Gastroesophageal sphincter (tissue), 4 donors: ENCODE measurements around the gene SLC39A1. TPM values are rescaled to one million over a fixed set of nuclear protein-coding genes. Genes with fewer than 3 reads are reported as not detected.

Experiments used
- ATAC-seq: fragments of 150-250 bp; one replicate; pipeline ENCODE4 v1.9.1; 2016; ENCODE audit warnings: mild to moderate bottlenecking, moderate library complexity
- H3K27ac ChIP-seq, 4 donors: fragments of 200-600 bp; sonication (generic) in 3 of 4; 1 replicate in 3 of 4; 2 replicates in 1 of 4; pipeline ENCODE4 v1.5.1; 2016 to 2019
- H3K27me3 ChIP-seq: fragments of 200-600 bp; sonication (generic); one replicate; pipeline ENCODE4 v1.5.1; 2019
- H3K36me3 ChIP-seq, 2 donors: fragments of 200-600 bp; sonication (generic); one replicate each; pipeline ENCODE4 v1.5.1; 2019; ENCODE audit warnings: control low read depth in 1 of 2
- H3K4me1 ChIP-seq, 3 donors: fragments of 200-600 bp; sonication (generic); 1 replicate in 2 of 3; 2 replicates in 1 of 3; pipeline ENCODE4 v1.5.1; 2016 to 2019; ENCODE audit warnings: control low read depth in 2 of 3
- H3K4me3 ChIP-seq, 2 donors: fragments of 200-600 bp; sonication (generic); one replicate each; pipeline ENCODE4 v1.5.1; 2019; ENCODE audit warnings: mild to moderate bottlenecking in 1 of 2, moderate library complexity in 1 of 2
- H3K9me3 ChIP-seq, 3 donors: fragments of 200-600 bp; sonication (generic); one replicate each; pipeline ENCODE4 v1.5.1; 2017 to 2019; ENCODE audit warnings: control low read depth in 2 of 3
- CTCF ChIP-seq, 4 experiments: fragments of 200-600 bp in 2 of 4; fragments of 450-650 bp in 2 of 4; sonication (generic) in 1 of 4; IDR thresholded peaks; one replicate each; pipeline ENCODE4 v1.5.1; 2017 to 2019; ENCODE audit warnings: antibody characterized with exemption in 4 of 4, mild to moderate bottlenecking in 2 of 4, moderate library complexity in 2 of 4
- EP300 ChIP-seq: sonication (generic); formaldehyde crosslinking; IDR thresholded peaks from one replicate; pipeline ENCODE4 v1.6.1; 2017; ENCODE audit warnings: antibody characterized with exemption, mild to moderate bottlenecking
- POLR2A ChIP-seq, 2 donors: fragments of 450-650 bp; IDR thresholded peaks; one replicate each; pipeline ENCODE4 v1.6.1; 2017; ENCODE audit warnings: antibody characterized with exemption in 2 of 2, mild to moderate bottlenecking in 2 of 2, moderate library complexity in 1 of 2
- POLR2AphosphoS5 ChIP-seq: sonication (generic); formaldehyde crosslinking; IDR thresholded peaks from one replicate; pipeline ENCODE4 v1.6.1; 2017; ENCODE audit warnings: antibody characterized with exemption
- WGBS, 2 donors: methylation state at CpG; one replicate each; pipeline ENCODE4 v1.1.5; 2018; ENCODE audit warnings: low coverage in 1 of 2; 5-methylcytosine and 5-hydroxymethylcytosine counted together
- total RNA-seq, 4 donors: library from RNA; depleted of rRNA; stranded (reverse); fragments of >200 nt; gene quantifications; one replicate each; pipeline ENCODE4 v1.1.0, GENCODE V29; 2016

SLC39A1 gene
- total RNA-seq, 4 donors from 2014 or later = 64.8 to 115 (median 106) TPM

DNA sequence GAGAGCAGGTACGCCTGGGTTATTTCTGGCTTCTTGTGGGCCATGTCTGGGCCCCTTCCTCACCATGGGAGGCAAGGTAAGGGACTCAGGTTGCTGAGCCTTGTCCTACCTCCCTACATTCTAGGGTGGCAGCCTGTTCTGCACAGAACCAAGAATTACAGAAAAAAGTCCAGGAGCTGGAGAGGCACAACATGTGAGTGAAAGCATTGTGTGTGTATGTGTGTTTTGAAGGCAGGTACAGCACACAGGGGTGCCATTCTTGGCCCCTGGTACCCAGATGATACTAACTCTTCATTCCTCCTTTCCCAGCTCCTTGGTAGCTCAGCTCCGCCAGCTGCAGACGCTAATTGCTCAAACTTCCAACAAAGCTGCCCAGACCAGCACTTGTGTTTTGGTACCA lies 9.7 kb upstream of the SLC39A1 start:
- H3K27ac ChIP-seq = no peak overlapping the region
- no peaks in the 10 kb centered on the region for H3K27me3 ChIP-seq
- no peaks in the 10 kb centered on the region for H3K9me3 ChIP-seq
- WGBS, 2 donors = 84 to 90% methylated on average over 1 to 3 of the region's 3 CpGs
- no peak overlapping the region for H3K4me3 ChIP-seq
- peaks cover 0 to 31% (median 11%) of the 10 kb centered on the region in 3 donors for H3K4me1 ChIP-seq
- no peak for TF ChIP-seq CTCF (IDR thresholded peaks at IDR 0.05)
- no peak for ATAC-seq
- peaks cover 0 to 39% of the 10 kb centered on the region in 2 donors for H3K36me3 ChIP-seq

DNA sequence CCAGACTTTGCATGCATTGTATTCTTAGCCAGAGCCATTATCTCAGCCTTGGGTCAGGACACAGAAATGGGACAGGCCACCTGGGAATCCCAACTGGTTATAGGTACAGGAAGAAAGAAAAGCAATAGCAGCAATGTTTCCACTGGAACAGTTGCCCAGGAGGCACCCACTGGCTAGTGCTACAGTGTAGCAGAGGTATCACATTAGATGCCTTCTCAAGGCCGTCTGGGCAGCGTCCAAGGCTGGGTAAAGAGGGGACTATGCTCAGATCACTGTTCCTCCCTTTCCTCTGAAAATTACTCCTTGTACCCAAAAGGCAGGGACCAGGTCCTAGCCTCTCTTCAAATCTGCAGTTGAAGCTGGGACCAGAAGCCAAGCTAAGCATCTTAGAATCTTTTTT lies 7.0 kb upstream of the SLC39A1 start:
- H3K4me1 ChIP-seq = peaks cover 0 to 31% (median 14%) of the 10 kb centered on the region in 3 donors
- ATAC-seq = no peak
- WGBS, 2 donors = 67 to 81% methylated on average over 1 to 2 of the region's 2 CpGs
- peaks cover 0 to 30% of the 10 kb centered on the region in 2 donors for H3K36me3 ChIP-seq
- no peaks in the 10 kb centered on the region for H3K9me3 ChIP-seq
- no peak for TF ChIP-seq POLR2AphosphoS5
- TF ChIP-seq POLR2A (IDR thresholded peaks at IDR 0.05) = no peak
- no peak for TF ChIP-seq CTCF (IDR thresholded peaks at IDR 0.05)
- no peak for TF ChIP-seq EP300
- H3K27ac ChIP-seq = no peak overlapping the region
- H3K4me3 ChIP-seq = no peak overlapping the region
- no peaks in the 10 kb centered on the region for H3K27me3 ChIP-seq

- WGBS, 2 donors = 80% methylated on average over 1 of the region's 2 CpGs; no CpG with 5 or more reads in 1 of the 2 donors
These were observed 5.6 kb upstream of the SLC39A1 start for GRCh38 chr1:153968972-153969371.

GRCh38 chr1:153968408-153968807 lies 5.1 kb upstream of the SLC39A1 start:
- Histone ChIP-seq H3K36me3 (peaks cover 0 to 11% of the 10 kb centered on the region in 2 donors), H3K4me1 (peaks cover 0 to 43% (median 21%) of the 10 kb centered on the region in 3 donors), H3K27ac (peak overlapping the region in 3 of 4 donors; percentile 86 to 93 (median 92)), H3K4me3 (peak overlapping the region; percentile 43 to 64), H3K27me3 (no peaks in the 10 kb centered on the region), H3K9me3 (no peaks in the 10 kb centered on the region)
- no peak for TF ChIP-seq POLR2A (IDR thresholded peaks at IDR 0.05)
- TF ChIP-seq EP300 = no peak
- no peak for TF ChIP-seq CTCF (IDR thresholded peaks at IDR 0.05)
- TF ChIP-seq POLR2AphosphoS5 = no peak
- WGBS, 2 donors = 6 to 18% methylated on average over 3 to 8 of the region's 13 CpGs
- no peak for ATAC-seq

More at GRCh38 chr1:153968972-153969371, 5.6 kb upstream of the SLC39A1 start:
- TF ChIP-seq EP300 = no peak
- no peak for TF ChIP-seq POLR2AphosphoS5
- no peak for TF ChIP-seq CTCF (IDR thresholded peaks at IDR 0.05)
- no peak for TF ChIP-seq POLR2A (IDR thresholded peaks at IDR 0.05)
- Histone ChIP-seq H3K4me3 (peak overlapping the region in 1 of 2 donors; percentile 64), H3K9me3 (no peaks in the 10 kb centered on the region), H3K36me3 (peaks cover 0 to 16% of the 10 kb centered on the region in 2 donors), H3K4me1 (peaks cover 0 to 40% (median 21%) of the 10 kb centered on the region in 3 donors), H3K27ac (peak overlapping the region in 1 of 4 donors; percentile 92), H3K27me3 (no peaks in the 10 kb centered on the region)
- ATAC-seq = no peak

- H3K27ac ChIP-seq = peak overlapping the region; percentile 26 to 93 (median 89)
- ATAC-seq = no peak
- H3K9me3 ChIP-seq = no peaks in the 10 kb centered on the region
- peak overlapping the region; percentile 43 to 64 for H3K4me3 ChIP-seq
- peaks cover 0 to 6% of the 10 kb centered on the region in 2 donors for H3K36me3 ChIP-seq
- WGBS, 2 donors = 0 to 1% methylated on average over 7 to 8 of the region's 8 CpGs
- H3K4me1 ChIP-seq = peaks cover 0 to 43% (median 21%) of the 10 kb centered on the region in 3 donors
- TF ChIP-seq POLR2A (IDR thresholded peaks at IDR 0.05) = no peak
- TF ChIP-seq POLR2AphosphoS5 = no peak
- no peak for TF ChIP-seq EP300
- TF ChIP-seq CTCF (IDR thresholded peaks at IDR 0.05) = no peak
- H3K27me3 ChIP-seq = no peaks in the 10 kb centered on the region
These were observed 4.6 kb upstream of the SLC39A1 start for GRCh38 chr1:153968000-153968363.
